ENCODE data around the gene CDC5L.

- TF ChIP-seq CTCF (IDR thresholded peaks at IDR 0.05; ENCODE audit: borderline replicate concordance, extremely low read depth, low read length, poor library complexity, severe bottlenecking) (no peak), EZH2 (IDR thresholded peaks at IDR 0.05; ENCODE audit: borderline replicate concordance, low read depth, low read length, severe bottlenecking) (no peak)
Observed at GRCh38 chr6:44496665-44497369, 109.3 kb downstream of the CDC5L start.

Measured in DND-41 (cell line).